Loucy (cell line): Measurements from ENCODE around the gene KLHDC8B.
A peak's percentile ranks its signal among the peaks of the same experiment; 100 is the strongest.

Experiments
- H2AFZ ChIP-seq: fragments of 200-600 bp; sonication (generic); 2 replicates; pipeline ENCODE4 v1.6.0; 2016; ENCODE audit warnings: antibody characterized with exemption, mild to moderate bottlenecking, low read length, moderate library complexity
- H3F3A ChIP-seq: fragments of 200-600 bp; 2 replicates; pipeline ENCODE4 v1.6.0; 2016; ENCODE audit warnings: antibody characterized with exemption, low read depth, mild to moderate bottlenecking
- H3K27me3 ChIP-seq: fragments of 200-600 bp; sonication (generic); 2 replicates; pipeline ENCODE4 v1.6.1; 2014; ENCODE audit warnings: low read length, mild to moderate bottlenecking; ENCODE audit not compliant: insufficient read depth, poor library complexity, severe bottlenecking
- H3K36me3 ChIP-seq: fragments of 200-600 bp; sonication (generic); 2 replicates; pipeline ENCODE4 v1.6.1; 2016; ENCODE audit warnings: low read length; ENCODE audit not compliant: insufficient read depth
- H3K4me1 ChIP-seq: fragments of 200-600 bp; sonication (generic); 2 replicates; pipeline ENCODE4 v1.5.1; 2014; ENCODE audit warnings: low read length, mild to moderate bottlenecking; ENCODE audit not compliant: insufficient read depth, poor library complexity, severe bottlenecking
- H3K4me2 ChIP-seq: fragments of 200-600 bp; sonication (generic); 2 replicates; pipeline ENCODE4 v1.6.0; 2014; ENCODE audit warnings: antibody characterized with exemption, low read length, low read depth, mild to moderate bottlenecking; ENCODE audit not compliant: poor library complexity, severe bottlenecking
- H3K4me3 ChIP-seq: fragments of 200-600 bp; sonication (generic); 2 replicates; pipeline ENCODE4 v1.5.1; 2014; ENCODE audit warnings: low read length, mild to moderate bottlenecking, mixed read lengths; ENCODE audit not compliant: poor library complexity, severe bottlenecking
- H3K79me2 ChIP-seq: fragments of 200-600 bp; sonication (generic); 2 replicates; pipeline ENCODE4 v1.6.1; 2014; ENCODE audit warnings: low read length; ENCODE audit not compliant: insufficient read depth
- H3K9ac ChIP-seq: fragments of 200-600 bp; sonication (generic); 2 replicates; pipeline ENCODE4 v1.6.0; 2014; ENCODE audit warnings: mild to moderate bottlenecking, low read depth, low read length, moderate library complexity; ENCODE audit not compliant: poor library complexity, severe bottlenecking
- H3K9me2 ChIP-seq: fragments of 200-600 bp; sonication (generic); replicated peaks from 2 replicates; pipeline ENCODE4 v1.6.1; 2016; ENCODE audit warnings: low read depth, low read length, mixed read lengths
- H3K9me3 ChIP-seq: fragments of 200-600 bp; sonication (generic); 2 replicates; pipeline ENCODE4 v1.6.1; 2014; ENCODE audit warnings: mild to moderate bottlenecking, antibody characterized with exemption, low read length, low read depth; ENCODE audit not compliant: insufficient read depth
- H4K20me1 ChIP-seq: fragments of 200-600 bp; sonication (generic); 2 replicates; pipeline ENCODE4 v1.6.0; 2014; ENCODE audit warnings: antibody characterized with exemption, low read length, mild to moderate bottlenecking; ENCODE audit not compliant: insufficient read depth, poor library complexity, severe bottlenecking
- CTCF ChIP-seq: fragments of 200-600 bp; sonication (generic); conservative IDR thresholded peaks from 2 replicates; pipeline ENCODE4 v1.5.1; 2014; ENCODE audit warnings: mild to moderate bottlenecking, antibody characterized with exemption, low read length
- EZH2phosphoT487 ChIP-seq: fragments of 200-600 bp; IDR thresholded peaks from 2 replicates; pipeline ENCODE4 v1.6.1; 2018; ENCODE audit warnings: antibody characterized with exemption, mild to moderate bottlenecking, moderate library complexity, borderline replicate concordance

Gene KLHDC8B

GRCh38 chr3:49134471-49135265 lies 36.7 kb upstream of the KLHDC8B start:
- H3K9ac ChIP-seq = no peak overlapping the region
- H3K4me2 ChIP-seq = no peak overlapping the region

GRCh38 chr3:49135499-49135898 lies 35.9 kb upstream of the KLHDC8B start:
- TF ChIP-seq EZH2phosphoT487 (no peak), CTCF (no peak)
- H3K27me3 ChIP-seq = no peaks in the 10 kb centered on the region
- no peaks in the 10 kb centered on the region for H3K9me3 ChIP-seq
- no peak overlapping the region for H3K4me2 ChIP-seq
- no peaks in the 10 kb centered on the region for H4K20me1 ChIP-seq
- no peaks in the 10 kb centered on the region for H3K4me1 ChIP-seq
- H3K36me3 ChIP-seq = no peaks in the 10 kb centered on the region
- H3F3A ChIP-seq = no peaks in the 10 kb centered on the region
- H3K79me2 ChIP-seq = no peaks in the 10 kb centered on the region
- no peak overlapping the region for H3K4me3 ChIP-seq
- no peak overlapping the region for H3K9ac ChIP-seq
- H2AFZ ChIP-seq = no peak overlapping the region
- H3K9me2 ChIP-seq = no peaks in the 10 kb centered on the region

More at GRCh38 chr3:49134471-49135265, 36.7 kb upstream of the KLHDC8B start:
- Histone ChIP-seq H3F3A (no peaks in the 10 kb centered on the region), H3K4me1 (no peaks in the 10 kb centered on the region), H3K4me3 (no peak overlapping the region), H3K9me3 (no peaks in the 10 kb centered on the region), H2AFZ (no peak overlapping the region), H4K20me1 (no peaks in the 10 kb centered on the region), H3K79me2 (no peaks in the 10 kb centered on the region), H3K27me3 (no peaks in the 10 kb centered on the region), H3K9me2 (no peaks in the 10 kb centered on the region), H3K36me3 (no peaks in the 10 kb centered on the region)
- TF ChIP-seq EZH2phosphoT487 = no peak
- peak; percentile 38 for TF ChIP-seq CTCF

- no peaks in the 10 kb centered on the region; the same call in 1 of the 2 replicates for H3K9me3 ChIP-seq
- H3K4me2 ChIP-seq = no peak overlapping the region
- H4K20me1 ChIP-seq = no peaks in the 10 kb centered on the region
- no peaks in the 10 kb centered on the region for H3K9me2 ChIP-seq
- no peaks in the 10 kb centered on the region for H3K27me3 ChIP-seq
- no peak overlapping the region for H3K9ac ChIP-seq
- no peak overlapping the region for H3K4me3 ChIP-seq
- H2AFZ ChIP-seq = no peak overlapping the region
- no peaks in the 10 kb centered on the region for H3K4me1 ChIP-seq
- H3K79me2 ChIP-seq = no peaks in the 10 kb centered on the region
- H3K36me3 ChIP-seq = no peaks in the 10 kb centered on the region
- TF ChIP-seq EZH2phosphoT487 (no peak), CTCF (no peak)
- H3F3A ChIP-seq = no peaks in the 10 kb centered on the region
Observed at GRCh38 chr3:49140080-49140479, 31.3 kb upstream of the KLHDC8B start.
